Measurements from ENCODE around the gene C3. TPM values are rescaled to one million over a fixed set of nuclear protein-coding genes. Genes with fewer than 3 reads are reported as not detected.
A peak's percentile ranks its signal among the peaks of the same experiment; 100 is the strongest.
"Not testable (repeated sequence)": the region's sequence is repeated elsewhere in the genome, so short reads cannot be mapped to it uniquely, and the experiment has no call there.

C3 gene
- 100 to 1,000 TPM in 1 of 2 donors, 10 to 100 TPM in 1; 25.6 to 137 TPM for polyA plus RNA-seq

GRCh38 chr19:6720369-6721137 lies at the start of gene C3:
Gene C3 (minus strand): TSS chr19:6720650. CDS start chr19:6720589, 61 bp downstream.
- Histone ChIP-seq H3K9me3 (ENCODE audit: control insufficient read depth in 2 of 2, insufficient read depth in 1 of 2, low read depth in 1 of 2, low read length in 1 of 2) (peaks cover 0 to 6% of the 10 kb centered on the region in 2 donors), H3K36me3 (ENCODE audit: control insufficient read depth in 2 of 2, insufficient read depth in 2 of 2, low read length in 1 of 2) (no peaks in the 10 kb centered on the region), H3K4me3 (ENCODE audit: low read depth in 1 of 2, low read length in 2 of 2) (peak within 1 kb of the TSS in 1 of 2 donors; percentile 9), H3K27ac (ENCODE audit: low read depth in 2 of 2, low read length in 1 of 2) (peak within 1 kb of the TSS in 1 of 2 donors; percentile 14), H3K27me3 (ENCODE audit: control insufficient read depth in 1 of 2, insufficient read depth in 2 of 2, low read length in 2 of 2) (no peaks in the 10 kb centered on the region), H3K4me1 (ENCODE audit: control insufficient read depth in 2 of 2, insufficient read depth in 2 of 2, low read length in 1 of 2) (peaks cover 0 to 8% of the 10 kb centered on the region in 2 donors)
- WGBS, 2 donors, result 56 to 59% methylated on average over 4 of the region's 4 CpGs

DNA sequence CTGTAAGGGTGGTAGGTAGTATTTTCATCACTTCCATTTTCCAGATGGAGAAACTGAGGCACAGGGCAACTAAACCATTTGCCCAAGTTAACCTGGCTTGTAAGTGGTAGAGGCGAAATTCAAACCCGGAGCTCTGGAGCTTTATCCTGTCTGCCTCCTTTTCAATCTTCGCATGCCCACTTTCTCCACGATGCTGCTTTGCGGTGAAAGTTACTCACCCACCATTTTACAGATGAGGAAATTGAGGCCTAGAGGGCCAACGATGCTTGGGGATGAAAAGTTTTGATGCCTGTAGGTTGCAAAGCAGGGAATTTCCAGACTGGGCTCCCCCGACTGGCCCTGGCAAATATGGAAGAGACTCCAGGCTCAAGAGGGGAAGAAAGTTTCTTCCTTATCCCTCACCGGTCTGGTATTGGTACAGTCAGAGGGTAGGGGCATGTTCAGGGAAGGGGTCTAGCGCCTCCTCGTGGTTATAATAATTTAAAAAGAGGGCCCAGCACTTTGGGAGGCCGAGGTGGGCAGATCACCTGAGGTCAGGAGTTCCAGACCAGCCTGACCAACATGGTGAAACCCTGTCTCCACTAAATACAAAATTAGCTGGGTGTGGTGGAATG lies 48.7 kb upstream of the C3 start:
- Histone ChIP-seq H3K4me1 (ENCODE audit: control insufficient read depth in 2 of 2, insufficient read depth in 2 of 2, low read length in 1 of 2) (peaks cover 3% of the 10 kb centered on the region in 2 donors), H3K27ac (ENCODE audit: low read depth in 2 of 2, low read length in 1 of 2) (no peak overlapping the region), H3K9me3 (ENCODE audit: control insufficient read depth in 2 of 2, insufficient read depth in 1 of 2, low read depth in 1 of 2, low read length in 1 of 2) (no peaks in the 10 kb centered on the region), H3K36me3 (ENCODE audit: control insufficient read depth in 2 of 2, insufficient read depth in 2 of 2, low read length in 1 of 2) (no peaks in the 10 kb centered on the region), H3K4me3 (ENCODE audit: low read depth in 1 of 2, low read length in 2 of 2) (no peak overlapping the region), H3K27me3 (ENCODE audit: control insufficient read depth in 1 of 2, insufficient read depth in 2 of 2, low read length in 2 of 2) (no peaks in the 10 kb centered on the region)
- 57 to 61% methylated on average over 11 of the region's 11 CpGs for WGBS, 2 donors

DNA sequence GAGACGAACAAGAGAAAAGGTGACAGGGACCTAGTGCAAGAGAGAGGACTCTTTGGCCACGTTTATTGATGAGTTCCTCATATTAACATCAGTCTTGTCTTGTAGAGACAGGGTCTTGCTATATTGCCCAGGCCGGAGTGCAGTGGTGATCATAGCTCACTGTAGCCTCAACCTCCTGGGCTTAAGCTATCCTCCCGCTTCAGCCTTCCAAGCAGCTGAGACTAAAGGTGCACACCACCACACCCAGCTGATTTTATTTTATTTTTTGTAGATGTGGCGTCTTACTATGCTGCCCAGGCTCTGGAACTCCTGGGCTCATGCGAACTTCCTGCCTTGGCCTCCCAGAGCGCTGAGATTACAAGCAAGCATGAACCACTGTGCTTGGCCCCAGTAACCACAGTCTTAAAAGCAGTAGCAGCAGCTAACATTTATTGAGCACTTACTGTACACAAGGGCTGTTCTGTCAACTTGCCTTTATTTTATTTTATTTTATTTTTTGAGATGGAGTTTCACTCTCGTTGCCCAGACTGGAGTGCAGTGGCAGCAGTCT lies 47.9 kb upstream of the C3 start:
- Histone ChIP-seq H3K27me3 (ENCODE audit: control insufficient read depth in 1 of 2, insufficient read depth in 2 of 2, low read length in 2 of 2) (no peaks in the 10 kb centered on the region), H3K4me1 (ENCODE audit: control insufficient read depth in 2 of 2, insufficient read depth in 2 of 2, low read length in 1 of 2) (peaks cover 3% of the 10 kb centered on the region in 2 donors), H3K9me3 (ENCODE audit: control insufficient read depth in 2 of 2, insufficient read depth in 1 of 2, low read depth in 1 of 2, low read length in 1 of 2) (no peaks in the 10 kb centered on the region), H3K36me3 (ENCODE audit: control insufficient read depth in 2 of 2, insufficient read depth in 2 of 2, low read length in 1 of 2) (peaks cover 0 to 2% of the 10 kb centered on the region in 2 donors), H3K4me3 (ENCODE audit: low read depth in 1 of 2, low read length in 2 of 2) (no peak overlapping the region), H3K27ac (ENCODE audit: low read depth in 2 of 2, low read length in 1 of 2) (peak overlapping the region; percentile 52 to 77)
- 49 to 65% methylated on average over 7 to 8 of the region's 8 CpGs for WGBS, 2 donors

DNA sequence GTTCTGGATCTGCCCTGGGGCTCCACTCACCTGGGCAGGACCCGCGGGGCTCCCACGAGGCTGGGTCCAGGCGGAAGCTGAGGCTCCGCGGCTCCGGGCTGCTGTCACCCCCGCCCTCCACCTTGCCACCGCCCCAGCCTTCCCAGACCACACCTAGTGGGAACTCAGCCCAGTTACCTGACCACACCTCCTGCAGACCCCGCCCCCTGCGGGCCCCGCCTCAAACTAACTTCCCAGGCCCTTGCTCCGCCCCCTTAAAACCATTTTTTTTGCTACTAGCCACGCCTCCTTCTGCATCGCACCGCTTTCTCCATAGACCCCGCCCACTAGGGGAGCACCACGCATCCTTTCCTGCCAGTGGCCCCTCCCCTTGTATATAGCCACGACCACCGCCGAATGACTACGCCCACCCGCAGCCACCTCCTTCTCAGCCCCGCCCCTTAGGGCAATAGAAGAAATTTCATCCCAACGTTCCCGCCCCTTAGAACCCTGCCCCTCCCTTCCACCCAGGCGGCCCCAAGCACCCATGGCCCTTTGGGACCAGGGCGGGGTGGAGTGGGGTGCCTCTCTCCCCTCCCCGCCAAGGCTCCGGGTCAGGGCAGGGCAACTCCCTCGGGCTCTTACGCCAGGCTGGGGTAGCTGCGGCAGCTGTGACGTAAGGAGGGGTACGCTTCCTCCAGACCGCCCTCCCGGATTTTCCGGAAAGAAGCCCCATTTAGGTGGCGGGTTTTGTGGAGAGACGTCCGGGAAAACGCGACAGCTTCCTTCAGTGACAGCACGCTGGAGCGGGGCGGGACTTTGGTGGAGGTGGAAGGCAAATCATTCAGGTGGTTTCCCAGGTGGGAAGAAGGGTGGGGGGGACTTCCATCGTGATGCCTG lies 47.1 kb upstream of the C3 start, which contains the start of gene SH2D3A:
TSS of gene SH2D3A (minus strand) at position 79 of the 879 bp plus-strand sequence. CDS start 3,687 bp downstream, outside the sequence.
- peak within 1 kb of the TSS; percentile 60 to 64 for H3K4me3 ChIP-seq (ENCODE audit: low read depth in 1 of 2, low read length in 2 of 2)
- WGBS, 2 donors, result 2 to 3% methylated on average over 43 to 47 of the region's 47 CpGs
- H3K4me1 ChIP-seq (ENCODE audit: control insufficient read depth in 2 of 2, insufficient read depth in 2 of 2, low read length in 1 of 2), result peaks cover 3% of the 10 kb centered on the region in 2 donors
- peaks cover 0 to 2% of the 10 kb centered on the region in 2 donors for H3K36me3 ChIP-seq (ENCODE audit: control insufficient read depth in 2 of 2, insufficient read depth in 2 of 2, low read length in 1 of 2)
- peak within 1 kb of the TSS; percentile 91 to 98 for H3K27ac ChIP-seq (ENCODE audit: low read depth in 2 of 2, low read length in 1 of 2)
- no peaks in the 10 kb centered on the region for H3K9me3 ChIP-seq (ENCODE audit: control insufficient read depth in 2 of 2, insufficient read depth in 1 of 2, low read depth in 1 of 2, low read length in 1 of 2)
- no peaks in the 10 kb centered on the region for H3K27me3 ChIP-seq (ENCODE audit: control insufficient read depth in 1 of 2, insufficient read depth in 2 of 2, low read length in 2 of 2)

DNA sequence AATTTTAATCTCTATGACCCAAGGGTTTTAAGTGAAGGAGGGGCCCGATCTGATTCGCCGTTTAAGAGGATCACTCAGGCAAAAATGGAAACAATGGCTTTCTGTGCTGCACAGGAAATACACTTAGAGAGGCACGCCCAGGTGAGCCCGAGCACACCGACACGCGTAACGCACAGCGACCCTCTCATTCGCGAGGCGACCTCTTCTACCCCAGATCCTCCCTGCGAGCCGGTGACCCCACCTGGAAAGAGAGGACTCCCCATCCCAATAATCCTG lies 46.6 kb upstream of the C3 start:
- Histone ChIP-seq H3K4me1 (ENCODE audit: control insufficient read depth in 2 of 2, insufficient read depth in 2 of 2, low read length in 1 of 2) (peaks cover 3% of the 10 kb centered on the region in 2 donors), H3K27me3 (ENCODE audit: control insufficient read depth in 1 of 2, insufficient read depth in 2 of 2, low read length in 2 of 2) (no peaks in the 10 kb centered on the region), H3K36me3 (ENCODE audit: control insufficient read depth in 2 of 2, insufficient read depth in 2 of 2, low read length in 1 of 2) (peaks cover 0 to 2% of the 10 kb centered on the region in 2 donors), H3K4me3 (ENCODE audit: low read depth in 1 of 2, low read length in 2 of 2) (peak overlapping the region; percentile 60 to 64), H3K9me3 (ENCODE audit: control insufficient read depth in 2 of 2, insufficient read depth in 1 of 2, low read depth in 1 of 2, low read length in 1 of 2) (no peaks in the 10 kb centered on the region), H3K27ac (ENCODE audit: low read depth in 2 of 2, low read length in 1 of 2) (peak overlapping the region; percentile 91 to 98)
- WGBS, 2 donors, result 2% methylated on average over 15 of the region's 15 CpGs

DNA sequence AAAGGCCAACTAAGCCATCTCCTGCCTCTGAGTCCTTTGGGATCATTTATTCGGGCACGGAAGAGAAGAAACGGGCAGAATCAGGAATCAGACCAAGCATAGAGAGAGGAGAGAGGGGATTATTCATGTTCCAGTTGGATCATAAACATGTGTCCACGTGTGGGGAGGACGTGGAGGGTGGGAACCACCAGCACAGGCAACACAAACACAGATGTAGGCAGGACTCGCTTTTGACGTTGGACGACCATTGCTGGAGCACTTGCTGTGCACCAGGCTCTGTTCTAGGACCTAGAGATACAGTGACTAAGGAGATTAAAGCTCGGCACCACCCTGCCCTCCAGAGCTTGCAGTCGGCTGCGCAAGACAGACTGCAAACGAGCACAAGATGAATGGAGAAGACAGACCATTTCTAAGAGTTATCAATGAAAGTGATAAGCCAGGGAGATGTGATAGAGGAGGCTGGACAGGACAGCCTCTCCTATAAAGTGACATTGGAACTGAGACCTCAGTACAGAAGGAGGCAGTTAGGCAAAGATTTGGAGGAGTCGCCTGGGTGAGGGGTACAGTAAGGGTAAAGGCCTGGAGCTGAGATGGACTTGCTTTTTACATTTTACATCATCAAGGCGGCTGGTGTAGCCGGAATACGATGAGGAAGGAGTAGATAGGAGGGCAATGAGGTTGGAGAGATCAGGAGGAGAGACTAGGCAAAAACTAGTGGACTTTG lies 46.1 kb upstream of the C3 start:
- Histone ChIP-seq H3K27me3 (ENCODE audit: control insufficient read depth in 1 of 2, insufficient read depth in 2 of 2, low read length in 2 of 2) (no peaks in the 10 kb centered on the region), H3K4me3 (ENCODE audit: low read depth in 1 of 2, low read length in 2 of 2) (peak overlapping the region; percentile 60 to 64), H3K4me1 (ENCODE audit: control insufficient read depth in 2 of 2, insufficient read depth in 2 of 2, low read length in 1 of 2) (peaks cover 3% of the 10 kb centered on the region in 2 donors), H3K27ac (ENCODE audit: low read depth in 2 of 2, low read length in 1 of 2) (peak overlapping the region; percentile 91 to 98), H3K36me3 (ENCODE audit: control insufficient read depth in 2 of 2, insufficient read depth in 2 of 2, low read length in 1 of 2) (peaks cover 0 to 2% of the 10 kb centered on the region in 2 donors), H3K9me3 (ENCODE audit: control insufficient read depth in 2 of 2, insufficient read depth in 1 of 2, low read depth in 1 of 2, low read length in 1 of 2) (no peaks in the 10 kb centered on the region)
- WGBS, 2 donors, result 18 to 20% methylated on average over 16 of the region's 16 CpGs

DNA sequence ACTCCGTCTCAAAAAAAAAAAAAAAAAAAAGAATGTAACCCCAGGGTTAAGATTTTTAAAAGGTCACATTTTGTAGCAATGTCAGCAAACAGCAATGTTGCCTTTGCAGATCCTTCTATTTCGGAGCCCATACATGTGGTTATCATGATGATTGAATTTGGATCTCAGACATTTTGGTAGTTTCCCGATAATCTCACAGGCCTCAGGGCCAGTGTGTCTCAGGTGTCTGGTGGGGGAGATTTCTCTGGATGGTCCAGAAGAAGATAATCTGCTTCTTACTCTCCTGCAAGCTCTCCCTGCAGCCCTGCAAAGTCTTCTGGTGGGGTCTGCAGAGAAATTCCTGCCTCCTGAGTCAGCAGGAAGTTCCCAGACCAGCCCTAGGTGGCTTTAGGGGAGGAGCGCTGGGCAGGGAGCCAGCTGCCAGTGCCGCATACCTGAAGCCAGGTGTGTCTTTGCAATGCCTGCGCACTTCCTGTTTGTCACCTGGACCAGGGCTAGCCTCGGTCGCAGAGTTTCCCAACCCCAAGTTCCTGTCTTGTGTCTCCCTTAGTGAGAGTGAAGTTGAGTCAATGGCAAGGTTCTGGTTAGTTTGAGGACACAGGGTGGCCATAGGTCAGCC lies 45.4 kb upstream of the C3 start:
- Histone ChIP-seq H3K27me3 (ENCODE audit: control insufficient read depth in 1 of 2, insufficient read depth in 2 of 2, low read length in 2 of 2) (no peaks in the 10 kb centered on the region), H3K4me1 (ENCODE audit: control insufficient read depth in 2 of 2, insufficient read depth in 2 of 2, low read length in 1 of 2) (peaks cover 3% of the 10 kb centered on the region in 2 donors), H3K9me3 (ENCODE audit: control insufficient read depth in 2 of 2, insufficient read depth in 1 of 2, low read depth in 1 of 2, low read length in 1 of 2) (no peaks in the 10 kb centered on the region), H3K4me3 (ENCODE audit: low read depth in 1 of 2, low read length in 2 of 2) (peak overlapping the region; percentile 60 to 64), H3K27ac (ENCODE audit: low read depth in 2 of 2, low read length in 1 of 2) (peak overlapping the region; percentile 91 to 98), H3K36me3 (ENCODE audit: control insufficient read depth in 2 of 2, insufficient read depth in 2 of 2, low read length in 1 of 2) (peaks cover 0 to 2% of the 10 kb centered on the region in 2 donors)
- 21 to 23% methylated on average over 8 of the region's 8 CpGs for WGBS, 2 donors

DNA sequence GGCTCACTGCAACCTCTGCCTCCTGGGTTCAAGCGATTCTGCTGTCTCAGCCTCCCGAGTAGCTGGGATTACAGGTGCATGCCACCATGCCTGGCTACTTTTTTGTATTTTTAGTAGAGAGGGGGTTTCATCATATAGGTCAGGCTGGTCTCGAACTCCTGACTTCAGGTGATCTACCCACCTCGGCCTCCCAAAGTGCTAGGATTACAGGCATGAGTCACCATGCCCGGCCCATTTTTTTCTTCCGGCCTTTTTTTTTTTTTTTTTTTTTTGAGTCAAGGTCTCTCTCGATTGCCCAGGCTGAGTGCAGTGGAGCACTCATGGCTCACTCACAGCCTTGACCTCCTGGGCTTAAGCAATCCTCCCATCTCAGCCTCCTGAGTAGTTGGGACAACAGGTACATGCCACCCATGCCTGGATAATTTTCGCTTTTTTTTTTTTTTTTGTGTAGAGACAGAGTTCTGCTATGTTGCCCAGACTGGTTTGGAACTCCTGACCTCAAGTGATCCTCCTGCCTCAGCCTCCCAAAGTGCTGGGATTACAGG lies 41.9 kb upstream of the C3 start:
- not testable (repeated sequence) for H3K4me3 ChIP-seq (ENCODE audit: low read depth in 1 of 2, low read length in 2 of 2); H3K27ac ChIP-seq (ENCODE audit: low read depth in 2 of 2, low read length in 1 of 2); H3K9me3 ChIP-seq (ENCODE audit: control insufficient read depth in 2 of 2, insufficient read depth in 1 of 2, low read depth in 1 of 2, low read length in 1 of 2); H3K4me1 ChIP-seq (ENCODE audit: control insufficient read depth in 2 of 2, insufficient read depth in 2 of 2, low read length in 1 of 2); H3K27me3 ChIP-seq (ENCODE audit: control insufficient read depth in 1 of 2, insufficient read depth in 2 of 2, low read length in 2 of 2)
- 66 to 71% methylated on average over 8 of the region's 8 CpGs for WGBS, 2 donors
- peaks cover 0 to 10% of the 10 kb centered on the region in 2 donors for H3K36me3 ChIP-seq (ENCODE audit: control insufficient read depth in 2 of 2, insufficient read depth in 2 of 2, low read length in 1 of 2)
